Tibial artery (tissue), 4 donors: ENCODE data around the gene DNM3.

Experiments
- DNase-seq, 2 donors: peaks; one replicate each; pipeline ENCODE4 v3.0.0-alpha.2; 2019
- H3K27ac ChIP-seq, 2 donors: fragments of 200-600 bp; sonication (generic) in 1 of 2; 1 replicate in 1 of 2; 2 replicates in 1 of 2; pipeline ENCODE4 v1.5.1; 2018 to 2019; ENCODE audit warnings: mild to moderate bottlenecking in 1 of 2
- H3K27me3 ChIP-seq, 2 donors: fragments of 200-600 bp; sonication (generic) in 1 of 2; one replicate each; pipeline versions ENCODE4 v1.5.1 to v1.6.0; 2016 to 2019
- H3K36me3 ChIP-seq, 3 donors: fragments of 200-600 bp; sonication (generic) in 2 of 3; one replicate each; pipeline ENCODE4 v1.5.1; 2016 to 2019; ENCODE audit warnings: mild to moderate bottlenecking in 2 of 3
- H3K4me1 ChIP-seq, 4 donors: fragments of 200-600 bp; sonication (generic) in 2 of 4; 1 replicate in 3 of 4; 2 replicates in 1 of 4; pipeline ENCODE4 v1.5.1; 2016 to 2019
- H3K4me3 ChIP-seq, 2 donors: fragments of 200-600 bp; sonication (generic) in 1 of 2; 1 replicate in 1 of 2; 2 replicates in 1 of 2; pipeline ENCODE4 v1.5.1; 2018 to 2019; ENCODE audit warnings: mild to moderate bottlenecking in 2 of 2
- H3K9me3 ChIP-seq, 3 donors: fragments of 200-600 bp; sonication (generic) in 1 of 3; one replicate each; pipeline ENCODE4 v1.5.1; 2016 to 2019
- intact Hi-C: fragments of 100-400 bp; cut with DNase I; formaldehyde crosslinking; loops from one replicate; pipeline ENCODE4 v1.15.0; 2023; ENCODE audit warnings: low total_unique reads
- TF ChIP-seq, protein P1 (sequence below), 2 experiments: fragments of 200-600 bp in 1 of 2; fragments of 450-650 bp in 1 of 2; IDR thresholded peaks; one replicate each; pipeline ENCODE4 v1.5.1; 2017 to 2019; ENCODE audit warnings: antibody characterized with exemption in 2 of 2, mild to moderate bottlenecking in 1 of 2, moderate library complexity in 1 of 2

Gene DNM3

DNA sequence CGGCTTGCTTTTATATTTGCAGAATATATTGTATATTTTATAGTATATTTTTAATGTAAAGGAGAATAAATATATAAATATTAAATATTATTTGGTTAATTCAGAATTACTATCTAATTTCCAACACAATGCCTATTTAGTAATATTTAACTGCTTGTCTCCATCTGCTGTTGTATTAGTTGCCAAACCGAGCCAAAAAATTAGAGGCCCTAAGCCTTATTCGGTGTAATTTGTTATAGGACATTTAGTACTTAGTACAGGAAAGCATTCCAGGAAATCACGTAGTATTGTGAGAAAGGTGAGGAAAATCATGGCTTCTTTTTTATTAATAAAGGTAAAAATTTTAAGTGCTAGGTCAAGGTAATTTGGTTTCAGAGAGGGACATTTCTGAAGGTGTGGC is 93.8 kb downstream of the DNM3 start:
- intact Hi-C loops, result no loop called here
- H3K4me3 ChIP-seq, result no peak overlapping the region
- H3K27ac ChIP-seq, result no peak overlapping the region
- no peak for DNase-seq
- no peaks in the 10 kb centered on the region for H3K27me3 ChIP-seq
- TF ChIP-seq, protein P1, sequence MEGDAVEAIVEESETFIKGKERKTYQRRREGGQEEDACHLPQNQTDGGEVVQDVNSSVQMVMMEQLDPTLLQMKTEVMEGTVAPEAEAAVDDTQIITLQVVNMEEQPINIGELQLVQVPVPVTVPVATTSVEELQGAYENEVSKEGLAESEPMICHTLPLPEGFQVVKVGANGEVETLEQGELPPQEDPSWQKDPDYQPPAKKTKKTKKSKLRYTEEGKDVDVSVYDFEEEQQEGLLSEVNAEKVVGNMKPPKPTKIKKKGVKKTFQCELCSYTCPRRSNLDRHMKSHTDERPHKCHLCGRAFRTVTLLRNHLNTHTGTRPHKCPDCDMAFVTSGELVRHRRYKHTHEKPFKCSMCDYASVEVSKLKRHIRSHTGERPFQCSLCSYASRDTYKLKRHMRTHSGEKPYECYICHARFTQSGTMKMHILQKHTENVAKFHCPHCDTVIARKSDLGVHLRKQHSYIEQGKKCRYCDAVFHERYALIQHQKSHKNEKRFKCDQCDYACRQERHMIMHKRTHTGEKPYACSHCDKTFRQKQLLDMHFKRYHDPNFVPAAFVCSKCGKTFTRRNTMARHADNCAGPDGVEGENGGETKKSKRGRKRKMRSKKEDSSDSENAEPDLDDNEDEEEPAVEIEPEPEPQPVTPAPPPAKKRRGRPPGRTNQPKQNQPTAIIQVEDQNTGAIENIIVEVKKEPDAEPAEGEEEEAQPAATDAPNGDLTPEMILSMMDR (IDR thresholded peaks at IDR 0.05), result no peak
- no peaks in the 10 kb centered on the region for H3K4me1 ChIP-seq
- no peaks in the 10 kb centered on the region for H3K36me3 ChIP-seq
- H3K9me3 ChIP-seq, result no peaks in the 10 kb centered on the region

DNA sequence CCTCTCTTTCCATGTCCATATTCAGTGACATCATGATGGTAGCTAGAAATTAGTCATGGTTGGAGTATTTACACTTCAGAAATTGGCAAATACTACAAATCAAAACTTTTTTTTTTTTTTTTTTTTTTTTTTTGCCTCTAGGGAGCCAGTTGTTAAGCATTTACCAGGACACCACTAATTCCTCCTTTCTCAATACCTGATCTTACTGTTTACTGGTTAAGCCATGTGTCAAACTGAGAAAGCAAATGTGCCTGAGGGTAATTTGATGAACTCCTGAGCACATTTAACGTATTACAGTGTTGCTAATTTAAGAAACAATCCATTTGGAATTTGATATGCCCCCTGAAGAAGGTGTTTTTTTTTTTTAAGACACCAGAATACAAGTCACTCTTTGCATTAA is 94.4 kb downstream of the DNM3 start:
- no peak overlapping the region for H3K27ac ChIP-seq
- intact Hi-C loops, result no loop called here
- H3K36me3 ChIP-seq, result no peaks in the 10 kb centered on the region
- no peak for DNase-seq
- no peaks in the 10 kb centered on the region for H3K4me1 ChIP-seq
- TF ChIP-seq, protein P1 (IDR thresholded peaks at IDR 0.05), result no peak
- no peaks in the 10 kb centered on the region for H3K27me3 ChIP-seq
- H3K4me3 ChIP-seq, result no peak overlapping the region
- H3K9me3 ChIP-seq, result no peaks in the 10 kb centered on the region

DNA sequence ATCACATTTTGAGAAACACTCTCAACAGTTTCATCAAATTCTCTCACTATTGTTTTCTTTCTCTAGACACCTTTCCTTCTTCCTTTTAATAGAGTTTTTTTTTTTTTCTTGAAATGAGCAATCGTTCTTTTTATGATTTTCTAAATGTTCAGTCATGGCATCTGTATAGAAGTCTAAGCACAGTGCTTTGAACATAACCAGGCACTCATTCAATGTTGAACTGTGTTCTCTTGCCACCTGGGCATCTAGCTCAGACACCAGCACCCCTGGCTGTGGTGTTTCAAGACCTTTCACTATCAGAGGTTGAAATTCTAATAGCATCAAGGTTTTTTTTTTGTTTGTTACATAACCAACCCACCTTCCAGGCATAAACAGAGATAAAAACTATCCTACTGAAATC is 96.6 kb downstream of the DNM3 start:
- H3K9me3 ChIP-seq, result no peaks in the 10 kb centered on the region
- H3K4me1 ChIP-seq, result no peaks in the 10 kb centered on the region
- no peak for DNase-seq
- no peaks in the 10 kb centered on the region for H3K27me3 ChIP-seq
- H3K27ac ChIP-seq, result no peak overlapping the region
- intact Hi-C loops, result no loop called here
- H3K36me3 ChIP-seq, result no peaks in the 10 kb centered on the region
- TF ChIP-seq, protein P1 (IDR thresholded peaks at IDR 0.05), result no peak
- no peak overlapping the region for H3K4me3 ChIP-seq

DNA sequence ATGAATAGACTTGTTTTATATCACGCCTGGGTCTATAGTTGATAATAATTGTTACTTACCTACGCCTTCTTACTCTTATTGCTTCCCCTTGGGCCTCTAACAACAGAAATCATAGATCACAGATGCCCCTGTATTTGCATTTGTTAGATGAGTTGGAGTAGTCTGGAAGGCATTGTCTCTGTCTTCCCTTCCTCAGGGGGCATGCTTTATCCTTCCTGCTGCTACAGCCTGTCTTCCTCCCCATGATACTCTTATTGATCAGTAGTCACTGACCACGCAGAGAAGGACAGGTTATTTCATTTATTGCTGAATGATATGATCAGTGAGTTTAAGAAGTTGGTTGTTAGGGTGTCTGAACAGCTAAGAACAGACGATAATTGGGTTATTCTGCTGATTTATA is 98.4 kb downstream of the DNM3 start:
- Histone ChIP-seq H3K27me3 (no peaks in the 10 kb centered on the region), H3K27ac (no peak overlapping the region), H3K36me3 (no peaks in the 10 kb centered on the region), H3K9me3 (no peaks in the 10 kb centered on the region), H3K4me3 (no peak overlapping the region), H3K4me1 (no peaks in the 10 kb centered on the region)
- TF ChIP-seq, protein P1 (IDR thresholded peaks at IDR 0.05), result no peak
- intact Hi-C loops, result no loop called here
- no peak for DNase-seq

DNA sequence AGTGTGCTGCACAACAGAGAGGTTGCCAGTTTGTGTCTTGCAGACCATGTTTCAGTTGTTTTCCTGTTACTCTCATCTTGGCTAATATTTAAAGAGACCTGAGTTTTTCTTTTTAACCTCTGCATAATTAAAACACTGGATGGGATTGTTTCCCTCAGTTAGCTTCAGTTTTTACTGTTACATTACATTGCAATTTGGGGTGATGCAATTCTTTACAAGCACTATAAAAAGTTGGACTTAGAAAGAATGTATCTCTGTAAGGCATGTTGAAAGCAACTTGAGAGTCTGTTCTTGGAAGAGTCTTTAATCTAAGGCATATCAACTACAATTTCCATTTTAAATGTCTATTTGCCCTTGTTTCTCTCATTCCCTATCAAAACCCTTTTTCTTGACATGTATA is 99.1 kb downstream of the DNM3 start:
- Histone ChIP-seq H3K27me3 (no peaks in the 10 kb centered on the region), H3K27ac (no peak overlapping the region), H3K9me3 (no peaks in the 10 kb centered on the region), H3K4me3 (no peak overlapping the region), H3K36me3 (no peaks in the 10 kb centered on the region), H3K4me1 (no peaks in the 10 kb centered on the region)
- TF ChIP-seq, protein P1 (IDR thresholded peaks at IDR 0.05), result no peak
- intact Hi-C loops, result no loop called here
- no peak for DNase-seq

DNA sequence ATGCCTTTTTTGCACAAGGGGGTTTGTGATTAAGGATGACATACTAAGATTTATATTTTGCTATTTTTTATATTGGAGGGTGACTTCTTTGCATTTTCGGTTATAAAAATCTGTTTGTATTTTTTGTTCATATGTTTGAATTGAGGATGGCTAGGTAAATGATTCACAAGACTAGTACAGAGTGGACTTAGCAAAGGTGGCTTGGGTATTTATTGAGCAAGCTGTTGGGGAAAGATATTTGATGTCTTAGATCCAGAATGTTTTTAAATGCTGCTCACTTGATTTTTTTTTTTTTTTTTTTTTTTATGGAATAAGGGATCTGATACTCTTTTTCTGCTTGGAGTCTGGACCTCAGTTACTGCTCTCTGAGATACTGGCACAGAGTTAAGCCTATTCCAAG is 100.6 kb downstream of the DNM3 start:
- intact Hi-C loops, result no loop called here
- H3K4me3 ChIP-seq, result no peak overlapping the region

More for the DNA sequence above, 100.6 kb downstream of the DNM3 start:
- Histone ChIP-seq H3K4me1 (no peaks in the 10 kb centered on the region), H3K27ac (no peak overlapping the region), H3K36me3 (no peaks in the 10 kb centered on the region), H3K9me3 (no peaks in the 10 kb centered on the region), H3K27me3 (no peaks in the 10 kb centered on the region)
- TF ChIP-seq, protein P1 (IDR thresholded peaks at IDR 0.05), result no peak
- DNase-seq, result no peak
